Esophagus mucosa (tissue), 1 donor: Measurements from ENCODE around the gene ID2. TPM values are rescaled to one million over a fixed set of nuclear protein-coding genes. Genes with fewer than 3 reads are reported as not detected.

Source experiments
- ATAC-seq: fragments of 200-7000 bp; cut with Tn5 transposase; one replicate; pipeline ENCODE4 v1.9.1; 2020
- total RNA-seq: library from RNA; stranded (reverse); gene quantifications from one replicate; pipeline ENCODE4 v1.2.4, GENCODE V29; 2023
- donor health status: DM: yes; HTN: yes; CAD: no.

The ID2 gene
- total RNA-seq, 1 donor from 2014 or later, result 3.8 TPM

GRCh38 chr2:8670580-8670979, 11.3 kb upstream of the ID2 start:
- ATAC-seq, result no peak

GRCh38 chr2:8671176-8671575, 10.7 kb upstream of the ID2 start:
- ATAC-seq, result peak; percentile 20

- no peak for ATAC-seq
Observed at GRCh38 chr2:8671802-8672201, 10.1 kb upstream of the ID2 start.

- ATAC-seq, result no peak
Observed at GRCh38 chr2:8672940-8673339, 8.9 kb upstream of the ID2 start.

GRCh38 chr2:8673381-8673780, 8.5 kb upstream of the ID2 start:
- no peak for ATAC-seq

GRCh38 chr2:8674420-8675009, 7.3 kb upstream of the ID2 start:
- ATAC-seq, result no peak

- no peak for ATAC-seq
Observed at GRCh38 chr2:8675543-8675942, 6.3 kb upstream of the ID2 start.

- peak; percentile 41 for ATAC-seq
Observed at GRCh38 chr2:8676191-8676920, 5.5 kb upstream of the ID2 start.

GRCh38 chr2:8676921-8677645, 4.8 kb upstream of the ID2 start:
- no peak for ATAC-seq

- ATAC-seq, result no peak
Observed at GRCh38 chr2:8677646-8678592, 3.9 kb upstream of the ID2 start.

- peak; percentile 84 for ATAC-seq
Observed at GRCh38 chr2:8678731-8679566, 2.9 kb upstream of the ID2 start.

- no peak for ATAC-seq
Observed at GRCh38 chr2:8679567-8679826, 2.4 kb upstream of the ID2 start.

GRCh38 chr2:8679827-8680731, 1.8 kb upstream of the ID2 start:
- ATAC-seq, result no peak

GRCh38 chr2:8680822-8681760, 765 bp upstream of the ID2 start:
- no peak for ATAC-seq

GRCh38 chr2:8682719-8683667, 1.1 kb downstream of the ID2 start:
- no peak for ATAC-seq

- ATAC-seq, result no peak
Observed at GRCh38 chr2:8684540-8684877, 2.7 kb downstream of the ID2 start.

- ATAC-seq, result peak; percentile 20
Observed at GRCh38 chr2:8684878-8685696, 3.2 kb downstream of the ID2 start.
